Measurements from ENCODE around the gene REV3L. TPM values are rescaled to one million over a fixed set of nuclear protein-coding genes. Genes with fewer than 3 reads are reported as not detected.

The REV3L gene
- polyA plus RNA-seq, 1 of the 3 experiments (the other 2 are of a cell fraction) = 7.3 TPM

DNA sequence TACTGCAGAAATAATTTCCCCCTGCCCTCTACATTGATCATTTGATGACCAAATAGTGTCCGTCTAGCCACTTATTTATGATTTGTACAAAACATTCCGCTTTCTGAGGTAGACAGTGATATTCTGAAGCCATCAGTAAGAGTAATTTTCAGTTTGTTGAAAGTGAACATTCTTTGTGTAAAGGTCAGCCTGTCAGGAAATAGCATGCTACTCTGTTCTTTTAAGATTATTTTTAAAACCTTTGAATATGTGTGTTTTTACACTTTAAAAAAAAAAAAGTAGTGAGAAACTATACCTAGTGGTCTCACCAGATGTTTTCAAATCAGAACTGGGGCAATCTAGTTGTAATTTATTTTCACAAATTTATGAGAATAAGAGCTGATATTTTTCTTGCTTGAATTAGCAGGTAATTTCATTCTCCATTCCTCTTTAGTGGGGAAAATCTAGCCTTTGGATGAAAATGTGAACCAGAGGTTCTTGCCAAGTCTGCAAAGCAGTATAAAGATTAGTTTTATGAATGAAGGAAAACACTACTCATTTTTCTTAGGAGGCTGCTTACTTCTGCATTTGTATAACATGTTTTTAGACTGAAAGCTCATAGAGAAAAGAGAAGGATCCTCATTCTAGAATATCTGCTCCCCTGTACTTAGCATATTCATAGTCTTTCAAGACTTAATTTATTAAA is 12.1 kb upstream of the REV3L start:
- H3K4me3 ChIP-seq (ENCODE audit: low read depth in 2 of 2, low read length in 1 of 2) = no peak overlapping the region
- H3K27me3 ChIP-seq (ENCODE audit: insufficient read depth) = no peaks in the 10 kb centered on the region
- CTCF ChIA-PET = interaction anchor here (0.9 kb wide), 1 partner anchor 14 kb away, joined by 3 read pairs; no protein-coding TSS in a partner anchor
- H3K9ac ChIP-seq = no peak overlapping the region
- no peaks in the 10 kb centered on the region for H3K36me3 ChIP-seq (replicated peaks in 1 of 2; ENCODE audit: control insufficient read depth in 1 of 2, insufficient read depth in 2 of 2, low read length in 1 of 2)
- TF ChIP-seq, protein P1, sequence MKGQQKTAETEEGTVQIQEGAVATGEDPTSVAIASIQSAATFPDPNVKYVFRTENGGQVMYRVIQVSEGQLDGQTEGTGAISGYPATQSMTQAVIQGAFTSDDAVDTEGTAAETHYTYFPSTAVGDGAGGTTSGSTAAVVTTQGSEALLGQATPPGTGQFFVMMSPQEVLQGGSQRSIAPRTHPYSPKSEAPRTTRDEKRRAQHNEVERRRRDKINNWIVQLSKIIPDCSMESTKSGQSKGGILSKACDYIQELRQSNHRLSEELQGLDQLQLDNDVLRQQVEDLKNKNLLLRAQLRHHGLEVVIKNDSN (IDR thresholded peaks at IDR 0.05; ENCODE audit: borderline replicate concordance, low read depth) = no peak
- TF ChIP-seq FOSL2 (IDR thresholded peaks at IDR 0.05; ENCODE audit: borderline replicate concordance, low read depth) (no peak), JUND (IDR thresholded peaks at IDR 0.05) (no peak), TEAD4 (IDR thresholded peaks at IDR 0.05; ENCODE audit: borderline replicate concordance, insufficient read depth) (no peak)
- TF ChIP-seq, protein P2, sequence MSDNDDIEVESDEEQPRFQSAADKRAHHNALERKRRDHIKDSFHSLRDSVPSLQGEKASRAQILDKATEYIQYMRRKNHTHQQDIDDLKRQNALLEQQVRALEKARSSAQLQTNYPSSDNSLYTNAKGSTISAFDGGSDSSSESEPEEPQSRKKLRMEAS (IDR thresholded peaks at IDR 0.05; ENCODE audit: low read depth) = no peak
- H3K79me2 ChIP-seq (ENCODE audit: insufficient read depth) = peaks cover 21% of the 10 kb centered on the region; the same call in 1 of the 2 replicates
- WGBS (ENCODE audit: low lambda C conversion rate) = 92% methylated on average over 2 of the region's 2 CpGs
- H4K20me1 ChIP-seq (ENCODE audit: insufficient read depth) = no peaks in the 10 kb centered on the region
- no peak overlapping the region for H3K27ac ChIP-seq (ENCODE audit: low read depth in 2 of 2, low read length in 1 of 2)
- no peaks in the 10 kb centered on the region for H3K9me3 ChIP-seq
- no peaks in the 10 kb centered on the region for H3K9me2 ChIP-seq
- peaks cover 5% of the 10 kb centered on the region for H3F3A ChIP-seq (replicated peaks; ENCODE audit: insufficient read depth)
- H3K4me1 ChIP-seq (ENCODE audit: control insufficient read depth in 1 of 2, insufficient read depth in 2 of 2, low read depth in 1 of 2, low read length in 1 of 2) = peaks cover 0 to 9% of the 10 kb centered on the region in 2 experiments; a peak in 2 of 4 replicates
- DNase-seq = no peak
- no peak overlapping the region for H3K4me2 ChIP-seq
- no peak overlapping the region for H2AFZ ChIP-seq (ENCODE audit: low read depth)
- POLR2A ChIA-PET = no interaction called here

DNA sequence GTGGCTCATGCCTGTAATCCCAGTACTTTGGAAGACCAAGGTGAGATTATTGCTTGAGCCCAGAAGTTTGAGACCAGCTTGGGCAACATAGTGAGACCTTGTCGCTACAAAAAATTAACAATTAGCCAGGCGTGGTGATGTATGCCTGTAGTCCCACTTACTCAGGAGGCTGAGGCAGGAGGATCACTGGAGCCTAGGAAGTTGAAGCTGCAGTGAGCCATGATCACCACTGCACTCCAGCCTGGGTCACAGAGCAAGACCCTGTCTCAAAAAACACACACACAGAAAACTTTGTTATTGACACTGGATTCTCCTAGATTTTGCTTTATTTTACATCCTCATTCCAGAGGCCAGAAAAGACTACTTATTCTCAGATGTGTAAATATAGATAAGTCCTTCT is 9.5 kb upstream of the REV3L start:
- H3K79me2 ChIP-seq (ENCODE audit: insufficient read depth) = peaks cover 39% of the 10 kb centered on the region
- no peak overlapping the region for H3K9ac ChIP-seq
- TF ChIP-seq EP300 (IDR thresholded peaks at IDR 0.05; ENCODE audit: borderline replicate concordance in 1 of 2, low read depth in 1 of 2, low read length in 1 of 2) (no peak), YY1 (IDR thresholded peaks at IDR 0.05; ENCODE audit: low read depth) (no peak), EZH2phosphoT487 (IDR thresholded peaks at IDR 0.05; ENCODE audit: borderline replicate concordance, low read depth) (no peak), NRF1 (IDR thresholded peaks at IDR 0.05; ENCODE audit: low read depth, low read length) (no peak), FOSL2 (IDR thresholded peaks at IDR 0.05; ENCODE audit: borderline replicate concordance, low read depth) (no peak), POLR2AphosphoS5 (IDR thresholded peaks at IDR 0.05; ENCODE audit: low read depth, low read length) (no peak)
- WGBS (ENCODE audit: low lambda C conversion rate) = 100% methylated on average over 2 of the region's 2 CpGs
- ChIA-PET POLR2A (no interaction called here), CTCF (no interaction called here)
- no peak overlapping the region for H3K27ac ChIP-seq (ENCODE audit: low read depth in 2 of 2, low read length in 1 of 2)
- H3K4me3 ChIP-seq (ENCODE audit: low read depth in 2 of 2, low read length in 1 of 2) = no peak overlapping the region
- H3K27me3 ChIP-seq (ENCODE audit: insufficient read depth) = no peaks in the 10 kb centered on the region
- no peaks in the 10 kb centered on the region for H3K9me2 ChIP-seq
- no peak for DNase-seq
- H2AFZ ChIP-seq (ENCODE audit: low read depth) = no peak overlapping the region
- H3F3A ChIP-seq (replicated peaks; ENCODE audit: insufficient read depth) = peaks cover 5% of the 10 kb centered on the region
- H3K4me1 ChIP-seq (ENCODE audit: control insufficient read depth in 1 of 2, insufficient read depth in 2 of 2, low read depth in 1 of 2, low read length in 1 of 2) = peaks cover 0 to 9% of the 10 kb centered on the region in 2 experiments; a peak in 2 of 4 replicates
- H4K20me1 ChIP-seq (ENCODE audit: insufficient read depth) = no peaks in the 10 kb centered on the region
- H3K36me3 ChIP-seq (replicated peaks in 1 of 2; ENCODE audit: control insufficient read depth in 1 of 2, insufficient read depth in 2 of 2, low read length in 1 of 2) = peaks cover 0 to 5% of the 10 kb centered on the region in 2 experiments
- H3K4me2 ChIP-seq = no peak overlapping the region
- no peaks in the 10 kb centered on the region for H3K9me3 ChIP-seq

DNA sequence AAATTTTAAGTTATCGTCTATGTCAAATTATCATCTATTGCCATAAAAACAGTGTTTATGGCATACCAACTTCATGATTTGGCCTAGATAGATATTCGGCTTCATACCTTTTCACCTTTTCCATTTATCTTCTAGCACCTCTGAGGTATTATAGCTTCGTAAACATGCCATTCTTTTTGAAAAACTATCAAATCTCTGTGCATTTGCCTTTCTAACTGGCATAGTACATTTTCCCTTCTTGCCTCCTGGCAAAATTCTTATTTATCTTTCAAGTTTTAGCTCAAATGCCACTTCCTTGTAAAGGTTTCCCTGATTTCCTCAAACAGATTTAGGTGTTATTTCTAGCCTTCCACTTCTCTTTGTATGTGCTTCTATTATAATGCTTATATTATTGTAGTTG is 7.0 kb upstream of the REV3L start:
- POLR2A ChIA-PET = no interaction called here
- Histone ChIP-seq H3K4me3 (ENCODE audit: low read depth in 2 of 2, low read length in 1 of 2) (no peak overlapping the region), H3K79me2 (ENCODE audit: insufficient read depth) (peaks cover 55% of the 10 kb centered on the region), H3K36me3 (replicated peaks in 1 of 2; ENCODE audit: control insufficient read depth in 1 of 2, insufficient read depth in 2 of 2, low read length in 1 of 2) (peaks cover 0 to 5% of the 10 kb centered on the region in 2 experiments), H3K9me3 (no peaks in the 10 kb centered on the region), H3K27ac (ENCODE audit: low read depth in 2 of 2, low read length in 1 of 2) (no peak overlapping the region), H2AFZ (ENCODE audit: low read depth) (no peak overlapping the region), H3K4me1 (ENCODE audit: control insufficient read depth in 1 of 2, insufficient read depth in 2 of 2, low read depth in 1 of 2, low read length in 1 of 2) (peaks cover 3 to 9% of the 10 kb centered on the region in 2 experiments; a peak in 2 of 4 replicates), H3K9me2 (no peaks in the 10 kb centered on the region), H3K4me2 (no peak overlapping the region), H4K20me1 (ENCODE audit: insufficient read depth) (no peaks in the 10 kb centered on the region), H3F3A (replicated peaks; ENCODE audit: insufficient read depth) (peaks cover 14% of the 10 kb centered on the region), H3K27me3 (ENCODE audit: insufficient read depth) (no peaks in the 10 kb centered on the region), H3K9ac (no peak overlapping the region)
- CTCF ChIA-PET = no interaction called here
- DNase-seq = no peak
- 96% methylated on average over 3 of the region's 3 CpGs for WGBS (ENCODE audit: low lambda C conversion rate)
- TF ChIP-seq JUND (IDR thresholded peaks at IDR 0.05) (no peak), GABPA (IDR thresholded peaks at IDR 0.05; ENCODE audit: low read depth) (no peak), FOXM1 (IDR thresholded peaks at IDR 0.05; ENCODE audit: low read depth) (no peak), SMC3 (IDR thresholded peaks at IDR 0.05; ENCODE audit: low read depth, low read length) (no peak), RXRA (IDR thresholded peaks at IDR 0.05; ENCODE audit: borderline replicate concordance, low read depth) (no peak), CHD2 (IDR thresholded peaks at IDR 0.05; ENCODE audit: low read length, partially characterized antibody) (no peak)
- TF ChIP-seq, protein P3, sequence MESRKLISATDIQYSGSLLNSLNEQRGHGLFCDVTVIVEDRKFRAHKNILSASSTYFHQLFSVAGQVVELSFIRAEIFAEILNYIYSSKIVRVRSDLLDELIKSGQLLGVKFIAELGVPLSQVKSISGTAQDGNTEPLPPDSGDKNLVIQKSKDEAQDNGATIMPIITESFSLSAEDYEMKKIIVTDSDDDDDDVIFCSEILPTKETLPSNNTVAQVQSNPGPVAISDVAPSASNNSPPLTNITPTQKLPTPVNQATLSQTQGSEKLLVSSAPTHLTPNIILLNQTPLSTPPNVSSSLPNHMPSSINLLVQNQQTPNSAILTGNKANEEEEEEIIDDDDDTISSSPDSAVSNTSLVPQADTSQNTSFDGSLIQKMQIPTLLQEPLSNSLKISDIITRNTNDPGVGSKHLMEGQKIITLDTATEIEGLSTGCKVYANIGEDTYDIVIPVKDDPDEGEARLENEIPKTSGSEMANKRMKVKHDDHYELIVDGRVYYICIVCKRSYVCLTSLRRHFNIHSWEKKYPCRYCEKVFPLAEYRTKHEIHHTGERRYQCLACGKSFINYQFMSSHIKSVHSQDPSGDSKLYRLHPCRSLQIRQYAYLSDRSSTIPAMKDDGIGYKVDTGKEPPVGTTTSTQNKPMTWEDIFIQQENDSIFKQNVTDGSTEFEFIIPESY (IDR thresholded peaks at IDR 0.05; ENCODE audit: borderline replicate concordance, low read depth) = no peak
- TF ChIP-seq, protein P1 (IDR thresholded peaks at IDR 0.05; ENCODE audit: borderline replicate concordance, low read depth) = no peak
- TF ChIP-seq, protein P4, sequence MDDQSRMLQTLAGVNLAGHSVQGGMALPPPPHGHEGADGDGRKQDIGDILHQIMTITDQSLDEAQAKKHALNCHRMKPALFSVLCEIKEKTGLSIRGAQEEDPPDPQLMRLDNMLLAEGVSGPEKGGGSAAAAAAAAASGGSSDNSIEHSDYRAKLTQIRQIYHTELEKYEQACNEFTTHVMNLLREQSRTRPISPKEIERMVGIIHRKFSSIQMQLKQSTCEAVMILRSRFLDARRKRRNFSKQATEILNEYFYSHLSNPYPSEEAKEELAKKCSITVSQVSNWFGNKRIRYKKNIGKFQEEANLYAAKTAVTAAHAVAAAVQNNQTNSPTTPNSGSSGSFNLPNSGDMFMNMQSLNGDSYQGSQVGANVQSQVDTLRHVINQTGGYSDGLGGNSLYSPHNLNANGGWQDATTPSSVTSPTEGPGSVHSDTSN (IDR thresholded peaks at IDR 0.05) = no peak
